A673 (cell line): ENCODE results near the gene FBXL13. TPM values are rescaled to one million over a fixed set of nuclear protein-coding genes. Genes with fewer than 3 reads are reported as not detected.
"Not testable (repeated sequence)": the region's sequence is repeated elsewhere in the genome, so short reads cannot be mapped to it uniquely, and the experiment has no call there.

Source experiments
- BruUV-seq: library from RNA; stranded (reverse); fragments of 400-500 nt; replicated peaks from 2 replicates; lab custom pipeline; 2021; lab: Mats Ljungman, UMichigan
- CTCF ChIA-PET: fragments of 300-600 bp; sonication (Branson Sonifier 250); formaldehyde crosslinking; loops from one replicate; lab custom pipeline; 2022; ENCODE audit warnings: antibody characterized with exemption; lab: Charles Lee
- POLR2A ChIA-PET: fragments of 300-600 bp; sonication (Branson Sonifier 250); formaldehyde crosslinking; loops from one replicate; lab custom pipeline; 2022; ENCODE audit warnings: antibody characterized with exemption; ENCODE audit not compliant: low non-redundant PET; lab: Charles Lee
- DNase-seq: peaks from one replicate; pipeline ENCODE4 v3.0.0-alpha.2; 2015; ENCODE audit warnings: low spot score
- H3K27ac ChIP-seq: fragments of 200-600 bp; sonication (generic); 2 replicates; pipeline ENCODE4 v1.5.1; 2016; ENCODE audit warnings: mixed run types, low read depth, mild to moderate bottlenecking, mixed read lengths, antibody characterized with exemption, low read length; ENCODE audit not compliant: poor library complexity, severe bottlenecking
- H3K27me3 ChIP-seq: fragments of 200-600 bp; sonication (generic); replicated peaks from 2 replicates; pipeline ENCODE4 v1.6.1; 2017; ENCODE audit warnings: mixed run types, low read depth, mild to moderate bottlenecking, mixed read lengths, antibody characterized with exemption, low read length; ENCODE audit not compliant: insufficient read depth, poor library complexity
- H3K36me3 ChIP-seq: fragments of 200-600 bp; sonication (generic); 2 replicates; pipeline ENCODE4 v1.6.1; 2016; ENCODE audit warnings: mixed run types, mild to moderate bottlenecking, mixed read lengths, antibody characterized with exemption, low read length; ENCODE audit not compliant: insufficient read depth, poor library complexity, severe bottlenecking
- H3K4me1 ChIP-seq: fragments of 200-600 bp; sonication (generic); 2 replicates; pipeline ENCODE4 v1.6.1; 2017; ENCODE audit warnings: mixed run types, mild to moderate bottlenecking, mixed read lengths, antibody characterized with exemption, low read length; ENCODE audit not compliant: insufficient read depth, poor library complexity, severe bottlenecking
- H3K4me3 ChIP-seq: fragments of 200-600 bp; sonication (generic); 2 replicates; pipeline ENCODE4 v1.5.1; 2016; ENCODE audit warnings: low read depth, mixed run types, mild to moderate bottlenecking, mixed read lengths, low read length; ENCODE audit not compliant: poor library complexity, severe bottlenecking
- H3K9me3 ChIP-seq: fragments of 200-600 bp; sonication (generic); 2 replicates; pipeline ENCODE4 v1.6.1; 2016; ENCODE audit warnings: mixed run types, low read depth, mild to moderate bottlenecking, mixed read lengths, antibody characterized with exemption, low read length; ENCODE audit not compliant: poor library complexity, severe bottlenecking
- CTCF ChIP-seq: fragments of 300-800, 200-600 bp; sonication (generic); conservative IDR thresholded peaks from 2 replicates; pipeline ENCODE4 v1.5.1; 2017; ENCODE audit warnings: low read depth, mild to moderate bottlenecking, antibody characterized with exemption, low read length, moderate library complexity, mixed read lengths
- EZH2 ChIP-seq: fragments of 200-600 bp; sonication (generic); IDR thresholded peaks from 2 replicates; pipeline ENCODE4 v1.6.1; 2017; ENCODE audit warnings: borderline replicate concordance, low read depth, mild to moderate bottlenecking, mixed read lengths, antibody characterized with exemption, low read length; ENCODE audit not compliant: poor library complexity, severe bottlenecking
- intact Hi-C: fragments of 100-400 bp; cut with micrococcal nuclease; formaldehyde crosslinking; loops from one replicate; pipeline ENCODE4 v1.10.0; 2022; ENCODE audit not compliant: unreplicated experiment
- total RNA-seq: library from RNA; stranded (reverse); gene quantifications from 2 replicates; pipeline ENCODE4 v1.2.3, GENCODE V29; 2021

Gene FBXL13
- total RNA-seq, 1 experiment from 2014 or later, result 0.37 TPM

- POLR2A ChIA-PET, result no interaction called here
- TF ChIP-seq CTCF (no peak), EZH2 (no peak)
- H3K4me1 ChIP-seq, result no peaks in the 10 kb centered on the region
- intact Hi-C loops, result no loop called here
- no peak for DNase-seq
- no peaks in the 10 kb centered on the region for H3K9me3 ChIP-seq
- no peaks in the 10 kb centered on the region for H3K36me3 ChIP-seq
- H3K27ac ChIP-seq, result no peak overlapping the region
- no peaks in the 10 kb centered on the region for H3K27me3 ChIP-seq
- no peak overlapping the region for H3K4me3 ChIP-seq
- BruUV-seq, result no TSS peak
- CTCF ChIA-PET, result no interaction called here
These were observed 43.6 kb downstream of the FBXL13 start for GRCh38 chr7:103031024-103031423.

GRCh38 chr7:103025341-103025740 lies 49.3 kb downstream of the FBXL13 start:
- ChIA-PET POLR2A (no interaction called here), CTCF (no interaction called here)
- Histone ChIP-seq H3K4me1 (no peaks in the 10 kb centered on the region), H3K27ac (no peak overlapping the region), H3K4me3 (no peak overlapping the region), H3K27me3 (no peaks in the 10 kb centered on the region), H3K9me3 (no peaks in the 10 kb centered on the region), H3K36me3 (no peaks in the 10 kb centered on the region)
- intact Hi-C loops, result no loop called here
- TF ChIP-seq CTCF (no peak), EZH2 (no peak)
- no peak for DNase-seq
- no TSS peak for BruUV-seq

GRCh38 chr7:103023578-103023977 lies 51.0 kb downstream of the FBXL13 start:
- H3K27ac ChIP-seq, H3K4me3 ChIP-seq, H3K4me1 ChIP-seq, H3K9me3 ChIP-seq, H3K27me3 ChIP-seq, intact Hi-C loops, CTCF ChIA-PET, BruUV-seq, POLR2A ChIA-PET, DNase-seq, H3K36me3 ChIP-seq: not testable (repeated sequence)

- H3K4me1 ChIP-seq, H3K27me3 ChIP-seq, BruUV-seq, DNase-seq, H3K36me3 ChIP-seq, H3K27ac ChIP-seq, POLR2A ChIA-PET, H3K4me3 ChIP-seq, CTCF ChIA-PET, H3K9me3 ChIP-seq, intact Hi-C loops: not testable (repeated sequence)
These were observed 53.1 kb downstream of the FBXL13 start for GRCh38 chr7:103021490-103021889.

- intact Hi-C loops, DNase-seq, POLR2A ChIA-PET, H3K4me1 ChIP-seq, H3K27me3 ChIP-seq, CTCF ChIA-PET, H3K36me3 ChIP-seq, BruUV-seq, H3K4me3 ChIP-seq, H3K9me3 ChIP-seq, H3K27ac ChIP-seq: not testable (repeated sequence)
These were observed 53.7 kb downstream of the FBXL13 start for GRCh38 chr7:103020876-103021275.

- H3K4me1 ChIP-seq, H3K27ac ChIP-seq, H3K36me3 ChIP-seq, H3K4me3 ChIP-seq, CTCF ChIA-PET, H3K27me3 ChIP-seq, BruUV-seq, DNase-seq, POLR2A ChIA-PET, H3K9me3 ChIP-seq, intact Hi-C loops: not testable (repeated sequence)
These were observed 56.3 kb downstream of the FBXL13 start for GRCh38 chr7:103018295-103018694.
